Adrenal gland (tissue), 12 donors: Measurements from ENCODE around the gene UST. TPM values are rescaled to one million over a fixed set of nuclear protein-coding genes. Genes with fewer than 3 reads are reported as not detected.

Source experiments
- DNase-seq, 7 donors: peaks; one replicate each; pipeline ENCODE4 v3.0.0-alpha.2; 2019 to 2020
- H3K27ac ChIP-seq, 5 donors: fragments of 200-600 bp; sonication (generic) in 4 of 5; 1 replicate in 3 of 5; 2 replicates in 2 of 5; pipeline versions ENCODE4 v1.5.1 to v1.8.0; 2016 to 2020; ENCODE audit warnings: mild to moderate bottlenecking in 1 of 5
- H3K27me3 ChIP-seq: fragments of 200-600 bp; 2 replicates; pipeline ENCODE4 v1.8.0; 2021
- H3K36me3 ChIP-seq, 2 donors: fragments of 200-600 bp; replicated peaks in 1 of 2; 1 replicate in 1 of 2; 2 replicates in 1 of 2; pipeline versions ENCODE4 v1.5.1 to v1.8.0; 2018 to 2022
- H3K4me1 ChIP-seq, 2 donors: fragments of 200-600 bp; replicated peaks in 1 of 2; 1 replicate in 1 of 2; 2 replicates in 1 of 2; pipeline versions ENCODE4 v1.5.1 to v1.8.0; 2018 to 2021
- H3K4me3 ChIP-seq, 4 donors: fragments of 200-600 bp; sonication (generic) in 3 of 4; one replicate each; pipeline ENCODE4 v1.5.1; 2016 to 2018
- H3K9me3 ChIP-seq, 3 donors: fragments of 200-600 bp; sonication (generic) in 1 of 3; replicated peaks in 1 of 3; 1 replicate in 2 of 3; 2 replicates in 1 of 3; pipeline versions ENCODE4 v1.5.1 to v1.8.0; 2016 to 2021
- CTCF ChIP-seq, 6 experiments: fragments of 450-650 bp in 4 of 6; fragments of 200-600 bp in 2 of 6; sonication (generic) in 1 of 6; IDR thresholded peaks; 1 replicate in 5 of 6; 2 replicates in 1 of 6; pipeline versions ENCODE4 v1.5.1 to v1.8.0; 2016 to 2021; ENCODE audit warnings: antibody characterized with exemption in 6 of 6, mild to moderate bottlenecking in 2 of 6, moderate library complexity in 1 of 6
- POLR2A ChIP-seq, 2 donors: fragments of 450-650 bp; IDR thresholded peaks; one replicate each; pipeline ENCODE4 v1.6.1; 2017; ENCODE audit warnings: antibody characterized with exemption in 2 of 2, mild to moderate bottlenecking in 2 of 2, moderate library complexity in 1 of 2
- WGBS, 4 donors: extraction: QIAGEN DNeasy Blood & Tissue Kit in 2 of 4; methylation state at CpG; one replicate each; pipeline versions ENCODE4 v1.1.5 to v1.1.7; 2013 to 2017; 5-methylcytosine and 5-hydroxymethylcytosine counted together
- intact Hi-C, 2 donors: fragments of 100-400 bp; cut with DNase I; formaldehyde crosslinking; loops; one replicate each; pipeline versions ENCODE4 v1.14.1 to v1.15.0; 2022 to 2023
- polyA plus RNA-seq, 3 donors: library from polyadenylated mRNA; stranded (reverse); fragments of 200-250 nt in 2 of 3; fragments of 350-450 nt in 1 of 3; fragmentation: Illumina TruSeq in 1 of 3; extraction: RNeasy Lipid Tissue Mini Kit (QIAGEN cat#74804) in 1 of 3; gene quantifications; one replicate each; pipeline ENCODE4 v1.2.3, GENCODE V29; 2013 to 2014
- total RNA-seq, 9 donors: library from RNA; depleted of rRNA in 4 of 9; stranded (reverse); fragments of >200 nt in 4 of 9; fragments of 120-200 nt in 1 of 9; fragmentation: NEBNext Ultra II Directional in 1 of 9; extraction: Animal tissue kit (Norgen Biotek cat#: 25700) in 1 of 9; gene quantifications; one replicate each; pipeline versions ENCODE4 v1.1.0 to v1.2.4, GENCODE V29; 2013 to 2023
- donor health status: healthy with polysubstance abuse.
- donor health status: Bipolar disorder and iron deficiency.
- donor health status: DM: yes; HTN: yes; CAD: no.
- donor health status: DM: no; HTN: no; CAD: no.
- donor health status: DM: no; HTN: no; CAD: no.
- donor health status: DM: yes; HTN: yes; CAD: no.

UST gene
- total and polyA plus RNA-seq, 12 donors, result 5.9 to 37.4 (median 18.3) TPM

- H3K4me3 ChIP-seq, result no peak overlapping the region
- intact Hi-C loops, result no loop called here
- TF ChIP-seq CTCF (IDR thresholded peaks at IDR 0.05) (no peak), POLR2A (IDR thresholded peaks at IDR 0.05) (no peak)
- DNase-seq, result no peak
- no peaks in the 10 kb centered on the region for H3K27me3 ChIP-seq
- no peaks in the 10 kb centered on the region for H3K9me3 ChIP-seq
- H3K27ac ChIP-seq, result no peak overlapping the region
- no peaks in the 10 kb centered on the region for H3K36me3 ChIP-seq
- 93 to 100% (median 99%) methylated on average over 1 of the region's 1 CpG for WGBS, 4 donors
- peaks cover 0 to 9% of the 10 kb centered on the region in 2 donors for H3K4me1 ChIP-seq
Observed at GRCh38 chr6:148927586-148927985, 180.8 kb downstream of the UST start.

GRCh38 chr6:148928811-148929210 is 182.0 kb downstream of the UST start:
- H3K9me3 ChIP-seq, result no peaks in the 10 kb centered on the region
- H3K4me1 ChIP-seq, result peaks cover 0 to 9% of the 10 kb centered on the region in 2 donors
- TF ChIP-seq CTCF (IDR thresholded peaks at IDR 0.05) (no peak), POLR2A (IDR thresholded peaks at IDR 0.05) (no peak)
- 93 to 100% (median 97%) methylated on average over 1 of the region's 1 CpG for WGBS, 4 donors
- no peak overlapping the region for H3K4me3 ChIP-seq
- no peaks in the 10 kb centered on the region for H3K36me3 ChIP-seq
- no peak overlapping the region for H3K27ac ChIP-seq
- no peak for DNase-seq
- intact Hi-C loops, result no loop called here
- H3K27me3 ChIP-seq, result no peaks in the 10 kb centered on the region

- H3K27me3 ChIP-seq, result no peaks in the 10 kb centered on the region
- no peaks in the 10 kb centered on the region for H3K36me3 ChIP-seq
- H3K4me3 ChIP-seq, result no peak overlapping the region
- no peak for TF ChIP-seq CTCF (IDR thresholded peaks at IDR 0.05)
- TF ChIP-seq POLR2A (IDR thresholded peaks at IDR 0.05), result no peak
- DNase-seq, result no peak
- intact Hi-C loops, result no loop called here
- H3K27ac ChIP-seq, result no peak overlapping the region
- WGBS, 4 donors, result 50 to 90% (median 84%) methylated on average over 1 of the region's 1 CpG
- no peaks in the 10 kb centered on the region for H3K9me3 ChIP-seq
- peaks cover 0 to 21% of the 10 kb centered on the region in 2 donors for H3K4me1 ChIP-seq
Observed at GRCh38 chr6:148932208-148932607, 185.4 kb downstream of the UST start.

GRCh38 chr6:148932731-148933130 is 185.9 kb downstream of the UST start:
- intact Hi-C loops, result no loop called here
- TF ChIP-seq CTCF (IDR thresholded peaks at IDR 0.05) (no peak), POLR2A (IDR thresholded peaks at IDR 0.05) (no peak)
- WGBS, 4 donors, result 83 to 92% (median 87%) methylated on average over 4 of the region's 4 CpGs

More at GRCh38 chr6:148932731-148933130, 185.9 kb downstream of the UST start:
- no peak for DNase-seq
- Histone ChIP-seq H3K9me3 (no peaks in the 10 kb centered on the region), H3K36me3 (no peaks in the 10 kb centered on the region), H3K27me3 (no peaks in the 10 kb centered on the region), H3K4me1 (peaks cover 0 to 21% of the 10 kb centered on the region in 2 donors), H3K4me3 (no peak overlapping the region), H3K27ac (no peak overlapping the region)
